HL-60/S4 treated with phorbol 12-myristate 13-acetate at 8.2 ng/mL for 4 days and 3 days (cell line): ENCODE results near the gene ARHGAP9.
"Not testable (repeated sequence)": the region's sequence is repeated elsewhere in the genome, so short reads cannot be mapped to it uniquely, and the experiment has no call there.

ENCODE experiments used
- in situ Hi-C: fragments of 300-500 bp; cut with MboI; formaldehyde crosslinking; loops from 2 replicates; pipeline ENCODE4 v1.15.0; 2022; ENCODE audit warnings: low sequenced_read_pairs

Gene ARHGAP9

GRCh38 chr12:57495051-57495701, 15.5 kb upstream of the ARHGAP9 start:
- in situ Hi-C loops, result not testable (repeated sequence)

- in situ Hi-C loops, result no loop called here
Measured at GRCh38 chr12:57491393-57492280, 12.0 kb upstream of the ARHGAP9 start.

- in situ Hi-C loops, result no loop called here
Measured at GRCh38 chr12:57490126-57490525, 10.5 kb upstream of the ARHGAP9 start.

GRCh38 chr12:57489157-57489641, 9.5 kb upstream of the ARHGAP9 start:
- in situ Hi-C loops, result no loop called here

GRCh38 chr12:57488402-57489156, 8.9 kb upstream of the ARHGAP9 start:
- in situ Hi-C loops, result no loop called here

GRCh38 chr12:57487597-57488401, 8.1 kb upstream of the ARHGAP9 start, which contains the start of gene MARS1:
MARS1 (plus strand) TSS chr12:57488068; CDS start chr12:57488091, 23 bp downstream.
- in situ Hi-C loops, result no loop called here

GRCh38 chr12:57487055-57487596, 7.5 kb upstream of the ARHGAP9 start:
- in situ Hi-C loops, result no loop called here

GRCh38 chr12:57485695-57486094, 6.0 kb upstream of the ARHGAP9 start:
- in situ Hi-C loops, result no loop called here

- in situ Hi-C loops, result no loop called here
Measured at GRCh38 chr12:57483466-57483865, 3.8 kb upstream of the ARHGAP9 start.

GRCh38 chr12:57481671-57482070, 2.0 kb upstream of the ARHGAP9 start:
- in situ Hi-C loops, result no loop called here

GRCh38 chr12:57479043-57479375, 657 bp downstream of the ARHGAP9 start:
- in situ Hi-C loops, result no loop called here

GRCh38 chr12:57477710-57478681, 1.7 kb downstream of the ARHGAP9 start:
- in situ Hi-C loops, result no loop called here

GRCh38 chr12:57476993-57477709, 2.5 kb downstream of the ARHGAP9 start:
- in situ Hi-C loops, result no loop called here

- in situ Hi-C loops, result no loop called here
Measured at GRCh38 chr12:57476162-57476992, 3.3 kb downstream of the ARHGAP9 start.

- in situ Hi-C loops, result no loop called here
Measured at GRCh38 chr12:57475271-57476161, 4.2 kb downstream of the ARHGAP9 start.

GRCh38 chr12:57474862-57475261, 4.8 kb downstream of the ARHGAP9 start:
- in situ Hi-C loops, result loop anchor here (25.0 kb wide), 1 partner anchor 388 kb away; the partner anchor contains the start of genes NAB2 and NEMP1
